NCI-H2227 (cell line): ENCODE measurements around the gene FARP1.

ENCODE experiments used
- DNase-seq: peaks from one replicate; lab custom pipeline; 2025; ENCODE audit not compliant: unreplicated experiment; lab: John Stamatoyannopoulos, UW

Gene FARP1

DNA sequence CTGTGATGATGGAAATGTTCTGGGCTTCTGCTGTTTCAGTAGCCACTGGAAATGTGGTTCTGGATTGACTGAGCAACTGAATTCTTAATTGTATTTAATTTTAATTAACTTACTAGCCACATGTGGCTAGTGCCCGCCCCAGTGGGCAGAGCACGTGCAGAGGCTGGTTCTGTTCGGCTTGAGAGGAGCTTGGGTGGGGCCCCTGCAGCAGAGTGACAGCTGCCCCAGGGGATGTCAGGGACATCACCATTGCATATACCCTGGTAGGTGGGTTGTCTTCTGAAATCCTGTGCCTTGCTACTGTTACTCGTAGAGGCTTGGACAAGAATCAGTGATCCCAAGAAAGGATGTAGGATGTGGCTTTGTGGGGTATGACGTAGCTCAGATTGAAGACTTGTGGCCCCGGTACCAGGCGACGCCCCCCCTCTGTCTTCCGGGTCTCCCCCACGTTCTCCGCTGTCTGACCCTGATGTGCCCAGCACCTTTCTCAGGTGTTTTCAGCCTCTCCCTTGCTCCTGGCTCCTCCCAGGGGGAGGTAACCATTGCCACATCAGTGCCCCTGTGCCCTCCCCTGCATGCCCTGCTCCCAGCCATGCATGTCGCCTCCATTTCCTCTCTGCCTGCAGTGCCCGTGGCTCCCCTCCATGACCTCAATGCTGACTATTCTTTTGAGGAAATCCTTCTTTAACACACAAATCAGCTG is 136.7 kb downstream of the FARP1 start:
- no peak for DNase-seq

- DNase-seq, result no peak
Measured at GRCh38 chr13:98280176-98280510, 137.2 kb downstream of the FARP1 start.

DNA sequence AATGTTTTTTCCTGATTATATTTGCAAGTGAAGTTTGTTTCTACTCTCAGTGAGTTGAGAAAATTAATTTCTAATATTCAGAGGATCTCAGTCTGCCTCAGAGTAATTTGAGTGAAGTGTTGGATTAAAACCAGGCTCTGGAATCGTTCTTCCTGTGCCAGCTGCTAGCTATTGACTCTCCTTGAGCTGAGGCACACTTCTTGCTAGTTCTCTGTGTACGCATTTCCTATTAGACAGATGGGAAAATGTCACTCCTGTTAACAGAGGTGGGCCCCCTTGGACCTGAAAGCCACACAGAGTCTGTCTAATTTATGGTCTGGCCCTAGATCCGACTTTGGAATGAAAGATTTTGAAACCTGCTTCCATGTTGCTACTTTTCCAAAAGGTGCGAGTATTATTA is 141.8 kb downstream of the FARP1 start:
- DNase-seq, result no peak

GRCh38 chr13:98285317-98285716 is 142.4 kb downstream of the FARP1 start:
- DNase-seq, result no peak

DNA sequence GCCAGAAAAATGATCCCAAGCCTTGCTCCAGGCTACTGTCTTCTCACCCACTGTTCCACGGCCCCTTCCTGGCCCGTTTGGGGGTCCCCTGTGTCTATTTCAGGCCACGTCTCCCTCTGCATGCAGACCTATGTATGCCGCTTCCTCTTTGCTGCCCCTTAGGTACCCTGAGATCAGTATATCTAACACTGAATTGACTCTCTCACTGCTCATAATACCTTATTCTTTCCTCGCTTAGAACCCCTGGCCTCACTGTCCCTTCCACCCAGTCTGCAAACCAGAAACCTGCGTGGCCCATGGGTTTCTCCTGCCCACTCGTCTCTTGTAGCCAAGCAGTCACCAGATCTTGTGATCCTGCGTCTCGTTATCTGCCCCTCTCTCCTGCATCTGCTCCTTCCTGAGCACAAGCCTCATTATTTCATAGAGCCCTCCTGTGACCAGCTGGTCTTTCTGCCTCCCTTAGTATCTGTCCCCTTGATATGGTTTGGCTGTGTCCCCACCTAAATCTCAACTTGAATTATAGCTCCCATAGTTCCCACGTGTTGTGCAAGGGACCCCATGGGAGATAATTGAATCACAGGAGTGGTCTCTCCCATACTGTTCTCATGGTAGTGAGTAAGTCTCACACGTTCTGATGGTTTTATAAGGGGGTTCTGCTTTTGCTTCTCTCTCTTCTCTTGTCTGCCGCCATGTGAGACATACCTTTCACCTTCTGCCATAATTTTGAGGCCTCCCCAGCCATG is 143.1 kb downstream of the FARP1 start:
- DNase-seq, result no peak

DNA sequence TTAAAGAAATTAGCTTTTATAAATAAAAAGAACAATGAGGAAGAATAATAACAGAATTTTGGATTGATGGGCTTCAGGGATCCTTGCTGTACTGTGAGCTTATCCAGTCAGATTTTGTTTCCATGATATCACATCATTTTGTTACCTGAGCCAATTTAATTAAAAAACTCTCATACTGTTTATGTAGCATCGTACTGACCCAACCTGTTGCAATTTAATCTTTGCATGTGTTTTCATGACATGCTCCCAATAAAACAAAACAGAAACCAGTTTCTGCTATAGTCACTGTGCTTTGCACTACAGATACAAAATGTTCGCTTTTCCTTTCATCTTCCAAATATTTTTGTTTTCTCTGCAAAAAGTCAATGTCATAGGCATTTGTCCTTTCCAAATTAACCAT is 143.9 kb downstream of the FARP1 start:
- DNase-seq, result no peak

DNA sequence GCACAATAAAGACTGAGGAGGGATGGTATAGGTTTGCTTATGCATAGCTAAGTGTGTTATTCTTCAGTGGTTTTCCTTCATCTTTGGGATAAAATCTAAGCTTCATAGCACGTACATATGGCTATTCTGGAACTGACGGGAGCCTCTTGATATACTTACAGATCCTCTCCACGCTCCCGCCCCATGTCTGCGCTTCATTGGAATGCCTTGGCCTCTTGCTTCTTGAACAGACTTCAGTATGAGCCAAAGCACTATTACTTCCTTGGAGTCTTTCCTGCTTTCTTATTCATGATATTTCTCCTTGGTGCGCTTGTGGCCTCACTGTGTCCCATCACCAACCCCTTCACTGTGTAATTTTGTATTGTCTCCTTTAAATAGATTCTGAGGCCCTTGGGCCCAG is 145.3 kb downstream of the FARP1 start:
- no peak for DNase-seq

DNA sequence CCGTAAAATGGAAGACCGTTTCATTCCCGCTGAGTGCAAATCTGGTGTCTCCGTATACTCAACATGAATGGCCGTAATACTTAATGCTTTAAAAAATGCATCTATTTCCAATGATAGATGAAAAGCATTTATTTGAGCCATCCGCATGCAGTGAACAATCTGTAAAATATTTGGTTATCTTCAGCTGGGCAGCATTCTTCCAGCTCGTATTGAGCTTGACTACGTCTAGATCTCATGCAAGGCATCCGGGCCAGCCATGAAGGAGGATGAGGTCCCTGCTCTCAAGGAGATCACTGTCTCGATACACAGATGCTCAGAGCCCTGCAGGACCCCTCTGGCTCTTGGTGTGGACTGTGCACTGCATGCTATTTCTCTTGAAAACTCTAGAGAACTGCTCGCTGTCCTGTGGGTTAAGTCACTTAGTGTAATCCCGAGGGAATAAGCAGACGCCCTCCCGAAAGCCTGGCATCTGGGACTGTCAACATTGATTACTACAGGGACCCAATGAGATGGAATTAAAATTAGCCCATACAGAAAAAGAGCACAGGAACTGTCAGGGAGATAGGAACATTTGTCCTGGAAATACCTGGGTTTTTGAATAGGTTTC is 146.5 kb downstream of the FARP1 start:
- DNase-seq, result no peak

DNA sequence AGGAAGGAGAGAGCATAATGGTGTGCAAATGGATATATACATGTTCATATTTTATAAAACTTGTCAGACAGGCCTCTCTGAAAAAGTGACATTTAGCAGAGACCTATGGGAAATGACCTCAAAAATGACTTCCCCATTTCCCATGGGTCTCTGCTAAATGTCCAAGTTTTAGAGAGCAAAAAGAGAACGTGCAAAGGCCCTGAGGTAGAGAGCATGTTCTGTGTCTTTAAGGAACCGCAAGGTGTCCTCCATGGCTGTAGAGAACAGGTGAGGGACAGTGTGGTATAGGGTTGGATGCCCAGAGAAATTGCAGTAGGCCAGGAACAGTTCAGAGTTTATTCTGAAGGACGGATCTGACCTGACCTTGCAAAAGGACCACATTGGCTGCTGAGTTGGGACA is 147.4 kb downstream of the FARP1 start:
- no peak for DNase-seq

GRCh38 chr13:98291658-98292057 is 148.8 kb downstream of the FARP1 start:
- DNase-seq, result no peak

DNA sequence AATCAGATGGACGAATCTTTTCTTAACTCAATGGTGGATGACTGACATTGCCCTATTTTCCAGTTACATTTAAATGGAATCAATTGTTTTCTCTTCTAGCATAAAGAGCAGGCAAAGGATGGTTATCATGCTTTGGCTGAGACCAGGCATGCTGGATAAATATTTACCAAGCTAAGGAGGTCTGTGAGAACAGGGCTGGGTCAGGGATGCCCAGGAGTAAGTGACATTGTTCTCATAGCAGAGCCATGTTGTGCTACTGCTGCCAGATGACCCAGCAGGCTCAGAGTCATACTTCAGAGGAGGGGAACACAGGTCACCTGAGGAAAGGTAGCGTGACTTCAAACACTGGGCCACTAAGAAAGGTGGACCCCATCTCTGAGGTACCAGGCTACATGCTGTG is 150.2 kb downstream of the FARP1 start:
- DNase-seq, result no peak

DNA sequence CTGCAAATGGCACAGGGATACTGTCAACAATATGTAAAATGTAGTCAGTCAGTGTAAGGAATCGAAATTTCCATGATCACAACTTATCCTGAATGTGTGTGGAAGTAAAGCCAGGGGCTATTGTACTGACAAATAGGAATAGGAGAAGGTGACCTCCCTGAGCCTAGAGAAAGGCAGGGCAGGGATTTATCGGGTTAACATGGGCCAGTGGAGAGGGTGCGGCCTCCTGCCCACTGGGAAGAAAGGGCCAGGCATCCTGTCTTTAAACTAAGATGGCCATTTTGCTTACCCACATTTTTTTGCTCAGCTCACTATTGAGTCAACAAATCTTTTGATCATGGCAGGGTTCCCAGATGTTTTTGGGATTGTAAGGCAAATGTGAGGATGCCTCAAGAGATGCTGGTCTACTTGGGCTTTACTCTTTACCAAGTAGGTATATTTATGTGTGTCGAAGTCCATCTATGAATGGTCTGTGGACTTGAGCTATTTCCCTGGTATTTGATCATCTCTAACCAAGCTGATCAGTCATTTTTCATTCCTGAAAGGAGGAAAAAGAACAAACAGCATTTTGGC is 150.8 kb downstream of the FARP1 start:
- DNase-seq, result no peak

GRCh38 chr13:98295371-98295770 is 152.5 kb downstream of the FARP1 start:
- DNase-seq, result no peak

- DNase-seq, result no peak
Measured at GRCh38 chr13:98297051-98297450, 154.2 kb downstream of the FARP1 start.

DNA sequence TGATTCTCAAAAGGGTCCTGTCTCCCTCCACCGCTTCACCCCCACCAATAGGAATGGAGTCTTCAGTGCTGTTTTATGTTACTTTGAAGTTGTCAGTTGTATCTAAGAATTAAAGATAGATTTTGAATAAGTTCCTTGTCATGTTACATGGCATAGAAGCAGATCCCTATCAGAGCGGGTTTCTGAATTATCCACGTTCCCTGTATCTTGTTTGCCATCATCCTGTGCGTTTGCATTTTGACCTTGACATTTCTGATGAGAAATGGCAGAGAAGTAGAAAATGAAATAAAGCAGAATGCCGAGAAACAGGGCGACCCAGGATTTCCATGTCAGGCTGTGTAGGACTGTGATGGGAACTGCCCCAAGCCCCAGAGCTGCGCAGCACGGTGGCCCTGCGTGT is 154.9 kb downstream of the FARP1 start:
- DNase-seq, result no peak

GRCh38 chr13:98298599-98298998 is 155.7 kb downstream of the FARP1 start:
- no peak for DNase-seq

GRCh38 chr13:98299235-98299965 is 156.5 kb downstream of the FARP1 start:
- no peak for DNase-seq

- no peak for DNase-seq
Measured at GRCh38 chr13:98299966-98300350, 157.1 kb downstream of the FARP1 start.

- DNase-seq, result no peak
Measured at GRCh38 chr13:98300956-98301641, 158.2 kb downstream of the FARP1 start.

- no peak for DNase-seq
Measured at GRCh38 chr13:98301721-98302120, 158.8 kb downstream of the FARP1 start.

DNA sequence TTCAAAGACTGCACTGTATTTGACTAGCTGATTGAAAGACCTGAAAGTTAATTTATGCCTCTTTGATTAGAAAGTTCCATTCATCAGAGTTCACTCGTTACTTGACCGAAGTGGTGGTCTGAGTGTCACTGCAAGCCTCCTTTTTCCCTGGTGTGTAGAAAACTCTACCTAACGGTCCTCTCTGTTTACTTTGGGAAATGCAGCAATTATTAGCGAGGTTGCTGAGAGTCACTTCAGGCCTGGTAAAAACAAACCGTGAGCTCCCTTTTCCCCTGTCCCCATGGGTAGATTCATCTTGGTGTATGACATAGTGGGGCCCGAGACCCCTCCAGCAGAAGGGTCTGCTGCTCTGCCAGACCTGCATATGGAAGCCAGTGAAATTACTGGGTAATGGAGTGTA is 161.0 kb downstream of the FARP1 start:
- DNase-seq, result no peak
